SH-SY5Y (cell line): ENCODE measurements around the gene AQP1.

Experiments
- GATA2 ChIP-seq: IDR thresholded peaks from 2 replicates; pipeline ENCODE4 v1.6.1; 2011; ENCODE audit warnings: mild to moderate bottlenecking, low read depth, low read length
- GATA3 ChIP-seq: IDR thresholded peaks from 2 replicates; pipeline ENCODE4 v1.6.1; 2011; ENCODE audit warnings: low read depth, mild to moderate bottlenecking, low read length, moderate library complexity

GRCh38 chr7:30898411-30898810 is 13.2 kb upstream of the AQP1 start:
- TF ChIP-seq GATA3 (no peak), GATA2 (no peak)
